ENCODE results near the gene ID1. TPM values are rescaled to one million over a fixed set of nuclear protein-coding genes. Genes with fewer than 3 reads are reported as not detected.

Gene ID1
- total and polyA plus RNA-seq, 2 of the 13 experiments (the other 11 are each of a cell fraction or from before 2014, with no cell fraction given), result 320 to 419 TPM

DNA sequence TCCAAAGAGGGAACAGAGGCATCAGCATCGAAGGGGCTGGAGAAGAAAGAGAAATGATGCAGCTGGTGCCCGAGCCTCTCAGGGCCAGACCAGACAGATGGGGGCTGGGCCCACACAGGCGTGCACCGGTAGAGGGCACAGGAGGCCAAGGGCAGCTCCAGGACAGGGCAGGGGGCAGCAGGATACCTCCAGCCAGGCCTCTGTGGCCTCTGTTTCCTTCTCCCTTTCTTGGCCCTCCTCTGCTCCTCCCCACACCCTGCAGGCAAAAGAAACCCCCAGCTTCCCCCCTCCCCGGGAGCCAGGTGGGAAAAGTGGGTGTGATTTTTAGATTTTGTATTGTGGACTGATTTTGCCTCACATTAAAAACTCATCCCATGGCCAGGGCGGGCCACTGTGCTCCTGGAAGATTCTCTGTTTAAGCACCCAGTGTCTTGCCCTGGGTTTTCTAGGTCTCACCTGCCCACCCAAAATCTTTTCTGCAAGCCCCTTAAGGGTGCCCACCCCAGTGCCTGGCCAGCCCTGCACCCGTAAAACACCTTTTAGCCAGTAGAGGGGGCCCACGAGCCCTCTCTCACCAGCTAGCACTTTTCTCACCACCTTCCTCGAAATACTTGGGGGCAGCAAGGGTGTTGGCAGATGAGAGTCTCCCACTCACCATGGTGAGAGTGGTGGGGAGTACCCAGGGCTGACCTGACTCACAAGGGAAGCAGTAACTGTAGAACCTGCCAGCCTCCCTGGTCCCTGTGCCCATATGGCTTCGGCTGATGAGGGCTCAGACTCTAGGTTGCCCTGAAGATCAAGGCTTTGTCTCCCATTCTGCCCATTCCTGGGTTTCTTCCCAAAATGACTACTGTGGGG lies 35.7 kb upstream of the ID1 start (continued):
- TF ChIP-seq UBTF (CRISPR knock-in tag; IDR thresholded peaks at IDR 0.05), result peak; percentile 40
- no peak for TF ChIP-seq SNRNP70 (IDR thresholded peaks at IDR 0.05; ENCODE audit: low read depth, low read length)
- no peak for TF ChIP-seq ATF5 (CRISPR knock-in tag; IDR thresholded peaks at IDR 0.05; ENCODE audit: low read depth)
- no peak; the same call in 1 of the 2 replicates for TF ChIP-seq SP5 (CRISPR knock-in tag; IDR thresholded peaks at IDR 0.05; ENCODE audit: borderline replicate concordance, low read depth)
- TF ChIP-seq, protein P1, sequence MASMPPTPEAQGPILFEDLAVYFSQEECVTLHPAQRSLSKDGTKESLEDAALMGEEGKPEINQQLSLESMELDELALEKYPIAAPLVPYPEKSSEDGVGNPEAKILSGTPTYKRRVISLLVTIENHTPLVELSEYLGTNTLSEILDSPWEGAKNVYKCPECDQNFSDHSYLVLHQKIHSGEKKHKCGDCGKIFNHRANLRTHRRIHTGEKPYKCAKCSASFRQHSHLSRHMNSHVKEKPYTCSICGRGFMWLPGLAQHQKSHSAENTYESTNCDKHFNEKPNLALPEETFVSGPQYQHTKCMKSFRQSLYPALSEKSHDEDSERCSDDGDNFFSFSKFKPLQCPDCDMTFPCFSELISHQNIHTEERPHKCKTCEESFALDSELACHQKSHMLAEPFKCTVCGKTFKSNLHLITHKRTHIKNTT (CRISPR knock-in tag; IDR thresholded peaks at IDR 0.05), result 0 out of 2 replicates have a peak, but pooled peaks have one; percentile 30
- TF ChIP-seq ZNF10 (CRISPR knock-in tag; IDR thresholded peaks at IDR 0.05; ENCODE audit: borderline replicate concordance, low read depth), result no peak
- no peak for TF ChIP-seq FIP1L1 (IDR thresholded peaks at IDR 0.05; ENCODE audit: borderline replicate concordance, insufficient read depth, low read depth, low read length)
- TF ChIP-seq BCL3 (CRISPR knock-in tag; IDR thresholded peaks at IDR 0.05), result peak; percentile 70; the same call in 1 of the 2 replicates
- TF ChIP-seq SOX6 (IDR thresholded peaks at IDR 0.05), result no peak
- TF ChIP-seq SOX6 (CRISPR knock-in tag; IDR thresholded peaks at IDR 0.05), result peak; percentile 51
- peak; percentile 89 for TF ChIP-seq SALL2 (CRISPR knock-in tag; IDR thresholded peaks at IDR 0.05)
- TF ChIP-seq, protein P2, sequence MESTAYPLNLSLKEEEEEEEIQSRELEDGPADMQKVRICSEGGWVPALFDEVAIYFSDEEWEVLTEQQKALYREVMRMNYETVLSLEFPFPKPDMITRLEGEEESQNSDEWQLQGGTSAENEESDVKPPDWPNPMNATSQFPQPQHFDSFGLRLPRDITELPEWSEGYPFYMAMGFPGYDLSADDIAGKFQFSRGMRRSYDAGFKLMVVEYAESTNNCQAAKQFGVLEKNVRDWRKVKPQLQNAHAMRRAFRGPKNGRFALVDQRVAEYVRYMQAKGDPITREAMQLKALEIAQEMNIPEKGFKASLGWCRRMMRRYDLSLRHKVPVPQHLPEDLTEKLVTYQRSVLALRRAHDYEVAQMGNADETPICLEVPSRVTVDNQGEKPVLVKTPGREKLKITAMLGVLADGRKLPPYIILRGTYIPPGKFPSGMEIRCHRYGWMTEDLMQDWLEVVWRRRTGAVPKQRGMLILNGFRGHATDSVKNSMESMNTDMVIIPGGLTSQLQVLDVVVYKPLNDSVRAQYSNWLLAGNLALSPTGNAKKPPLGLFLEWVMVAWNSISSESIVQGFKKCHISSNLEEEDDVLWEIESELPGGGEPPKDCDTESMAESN (CRISPR knock-in tag; conservative IDR thresholded peaks at IDR 0.05), result 0 out of 2 replicates have a peak, but pooled peaks have one; percentile 72
- peak; percentile 32; the same call in 1 of the 2 replicates for TF ChIP-seq HNF4A (CRISPR knock-in tag; IDR thresholded peaks at IDR 0.05)
- no peak; the same call in 1 of the 2 replicates for TF ChIP-seq ZNF557 (CRISPR knock-in tag; IDR thresholded peaks at IDR 0.05)
- TF ChIP-seq, protein P3, sequence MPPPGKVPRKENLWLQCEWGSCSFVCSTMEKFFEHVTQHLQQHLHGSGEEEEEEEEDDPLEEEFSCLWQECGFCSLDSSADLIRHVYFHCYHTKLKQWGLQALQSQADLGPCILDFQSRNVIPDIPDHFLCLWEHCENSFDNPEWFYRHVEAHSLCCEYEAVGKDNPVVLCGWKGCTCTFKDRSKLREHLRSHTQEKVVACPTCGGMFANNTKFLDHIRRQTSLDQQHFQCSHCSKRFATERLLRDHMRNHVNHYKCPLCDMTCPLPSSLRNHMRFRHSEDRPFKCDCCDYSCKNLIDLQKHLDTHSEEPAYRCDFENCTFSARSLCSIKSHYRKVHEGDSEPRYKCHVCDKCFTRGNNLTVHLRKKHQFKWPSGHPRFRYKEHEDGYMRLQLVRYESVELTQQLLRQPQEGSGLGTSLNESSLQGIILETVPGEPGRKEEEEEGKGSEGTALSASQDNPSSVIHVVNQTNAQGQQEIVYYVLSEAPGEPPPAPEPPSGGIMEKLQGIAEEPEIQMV (CRISPR knock-in tag; IDR thresholded peaks at IDR 0.05; ENCODE audit: low read depth), result no peak
- no peak; the same call in 1 of the 2 replicates for TF ChIP-seq MYNN (CRISPR knock-in tag; IDR thresholded peaks at IDR 0.05; ENCODE audit: low read depth)

All from HepG2 (cell line).